ENCODE data around the gene ZNF845.
A peak's percentile ranks its signal among the peaks of the same experiment; 100 is the strongest.
"Not testable (repeated sequence)": the region's sequence is repeated elsewhere in the genome, so short reads cannot be mapped to it uniquely, and the experiment has no call there.

ZNF845 gene

GRCh38 chr19:53388168-53388567 is 54.6 kb downstream of the ZNF845 start:
- DNase-seq = no peak

GRCh38 chr19:53388904-53389303 is 55.4 kb downstream of the ZNF845 start:
- no peak for DNase-seq

GRCh38 chr19:53389571-53389970 is 56.0 kb downstream of the ZNF845 start:
- DNase-seq = no peak

GRCh38 chr19:53389978-53390377 is 56.4 kb downstream of the ZNF845 start:
- no peak for DNase-seq

- no peak for DNase-seq
Observed at GRCh38 chr19:53394522-53394973, 61.0 kb downstream of the ZNF845 start.

GRCh38 chr19:53394974-53395839 is 61.7 kb downstream of the ZNF845 start, which contains the start of gene ZNF765:
TSS of gene ZNF765 (plus strand) at chr19:53395149. CDS start at chr19:53398016, 2,867 bp downstream.
- DNase-seq = peak; percentile 95

GRCh38 chr19:53395840-53396524 is 62.4 kb downstream of the ZNF845 start:
- not testable (repeated sequence) for DNase-seq

- DNase-seq = no peak
Observed at GRCh38 chr19:53396525-53396868, 62.9 kb downstream of the ZNF845 start.

- DNase-seq = not testable (repeated sequence)
Observed at GRCh38 chr19:53397918-53398317, 64.4 kb downstream of the ZNF845 start.

All from effector CD4-positive, alpha-beta T cell (primary cell).